CD4-positive, alpha-beta T cell treated with Interleukin-6 for 4 hours (primary cell): ENCODE measurements around the gene EIPR1.
"Not testable (repeated sequence)": the region's sequence is repeated elsewhere in the genome, so short reads cannot be mapped to it uniquely, and the experiment has no call there.

Experiments
- DNase-seq: peaks from one replicate; pipeline ENCODE4 v3.0.0-alpha.2; 2020; ENCODE audit warnings: mixed read lengths

EIPR1 gene

DNA sequence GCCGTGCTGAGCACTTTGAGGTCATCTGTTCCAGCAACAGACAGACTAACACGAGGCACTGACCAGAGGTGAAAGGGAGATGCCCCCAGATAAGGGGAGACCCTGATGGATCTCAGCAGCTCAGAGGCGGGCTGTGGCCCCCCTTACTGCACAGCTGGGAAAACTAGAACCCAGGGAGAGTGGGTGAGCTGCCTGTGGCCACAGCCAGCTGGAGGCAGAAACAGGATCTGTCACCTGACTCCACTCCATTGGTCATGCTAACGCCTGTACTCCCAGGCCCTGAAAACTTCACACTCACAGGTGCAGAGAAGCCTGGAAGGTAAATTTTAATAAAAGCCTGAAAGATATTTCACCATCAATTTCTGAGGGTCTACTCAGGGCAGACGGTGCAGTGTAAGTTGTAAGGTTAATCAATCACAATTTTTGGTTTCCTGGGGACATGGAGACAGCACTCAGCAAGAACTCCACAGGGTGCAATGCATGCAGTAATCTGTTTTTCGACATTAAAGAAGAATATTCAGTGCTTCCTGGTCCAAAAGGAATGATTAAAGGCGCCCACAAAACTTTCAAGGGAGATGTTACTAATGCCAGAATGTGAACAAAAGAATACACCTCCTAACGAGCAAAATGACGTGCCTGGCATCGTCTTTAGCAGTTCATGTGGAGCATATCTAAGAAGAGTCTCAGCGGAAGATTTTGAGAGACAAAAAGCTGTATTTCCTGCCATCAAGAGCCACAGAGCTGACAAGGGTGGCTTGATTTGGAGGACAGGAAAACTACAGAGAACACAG lies 173.4 kb downstream of the EIPR1 start:
- no peak for DNase-seq

DNA sequence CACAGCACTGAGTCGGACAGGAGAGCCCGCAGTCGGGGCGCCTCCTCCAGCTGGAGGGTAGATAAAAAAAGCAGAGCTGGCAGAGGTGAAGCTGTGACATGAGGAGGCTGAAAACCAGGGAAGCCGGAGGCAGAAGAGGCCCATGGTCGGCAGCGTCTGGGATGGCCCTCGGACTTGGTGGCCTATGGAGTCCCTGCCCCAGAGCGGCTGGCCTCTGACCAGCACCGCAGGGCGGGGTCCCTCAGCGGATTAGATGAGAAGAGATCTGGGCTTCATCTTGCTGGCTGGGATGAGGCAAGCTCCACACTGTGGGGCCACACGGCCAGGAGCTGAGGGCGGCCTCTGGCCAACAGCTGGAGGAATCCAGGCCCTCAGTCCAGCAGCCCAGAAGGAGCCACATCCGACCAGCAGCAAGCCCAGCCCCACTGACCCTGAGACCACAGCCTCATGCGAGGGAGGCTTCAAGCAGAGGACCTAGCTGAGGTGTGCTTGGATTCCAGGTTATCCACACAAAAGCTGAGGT lies 174.1 kb downstream of the EIPR1 start:
- DNase-seq, result no peak

DNA sequence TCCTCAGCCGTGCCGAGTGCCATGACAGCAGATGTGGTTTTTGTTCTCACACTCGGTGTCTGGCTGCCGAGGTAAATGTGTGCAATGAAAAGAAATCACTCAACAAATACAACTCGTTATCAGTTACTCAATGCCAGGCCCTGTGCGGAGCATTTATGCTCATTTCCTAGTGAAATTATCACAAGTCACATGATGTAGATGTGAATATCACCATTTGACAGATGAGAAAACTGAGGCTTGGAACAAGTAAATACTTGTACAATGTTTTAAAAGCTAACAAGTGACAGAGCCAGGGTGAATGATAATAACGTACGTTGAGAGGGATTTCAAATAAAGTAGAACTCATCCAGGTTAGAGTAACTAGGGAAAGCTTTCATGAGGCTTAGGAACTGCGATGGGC lies 174.7 kb downstream of the EIPR1 start:
- DNase-seq, result no peak

DNA sequence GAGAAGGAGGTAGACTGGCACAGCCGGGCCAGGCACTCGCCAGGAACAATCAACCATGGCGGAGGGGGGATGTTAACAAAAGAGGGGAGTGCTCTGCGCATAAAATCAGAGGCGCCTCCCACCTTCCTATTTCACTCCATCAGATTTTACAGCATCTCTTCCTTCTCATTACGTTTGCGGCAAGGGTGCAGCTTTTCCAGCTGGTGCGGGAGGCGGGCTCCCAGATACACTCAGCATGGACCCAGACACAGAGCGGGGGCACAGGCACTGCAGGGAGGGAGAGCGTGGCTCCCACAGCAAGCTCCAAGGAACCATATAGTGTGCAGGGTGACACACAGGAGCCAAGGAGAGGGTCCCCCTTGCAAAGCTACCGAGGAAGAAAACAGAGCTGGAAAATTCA lies 176.3 kb downstream of the EIPR1 start:
- DNase-seq, result no peak

DNA sequence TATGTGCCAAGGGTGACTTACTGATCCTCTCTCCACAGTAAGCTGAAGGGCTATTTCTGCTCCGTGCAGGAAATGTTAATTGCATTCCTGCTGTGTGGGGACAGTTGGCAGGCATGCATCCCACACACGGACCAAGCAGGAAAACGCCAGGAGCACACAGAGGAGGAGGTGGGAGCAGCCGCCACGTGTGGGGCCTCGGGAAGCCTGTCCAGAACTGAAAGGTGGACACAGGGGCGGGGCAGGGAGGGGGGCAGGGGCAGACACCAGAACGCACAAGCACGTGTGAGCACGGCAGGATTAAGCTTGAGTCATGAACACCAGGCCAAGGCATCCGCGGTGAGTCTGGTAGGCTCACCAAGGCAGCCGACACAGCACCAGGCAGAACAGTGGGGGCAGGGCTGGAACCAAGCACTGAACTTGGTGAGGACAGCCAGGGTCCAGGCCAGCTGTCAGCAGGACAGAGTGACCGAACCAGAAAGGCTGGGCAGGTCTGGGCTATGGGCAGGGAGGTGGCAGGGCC lies 177.1 kb downstream of the EIPR1 start:
- no peak for DNase-seq

DNA sequence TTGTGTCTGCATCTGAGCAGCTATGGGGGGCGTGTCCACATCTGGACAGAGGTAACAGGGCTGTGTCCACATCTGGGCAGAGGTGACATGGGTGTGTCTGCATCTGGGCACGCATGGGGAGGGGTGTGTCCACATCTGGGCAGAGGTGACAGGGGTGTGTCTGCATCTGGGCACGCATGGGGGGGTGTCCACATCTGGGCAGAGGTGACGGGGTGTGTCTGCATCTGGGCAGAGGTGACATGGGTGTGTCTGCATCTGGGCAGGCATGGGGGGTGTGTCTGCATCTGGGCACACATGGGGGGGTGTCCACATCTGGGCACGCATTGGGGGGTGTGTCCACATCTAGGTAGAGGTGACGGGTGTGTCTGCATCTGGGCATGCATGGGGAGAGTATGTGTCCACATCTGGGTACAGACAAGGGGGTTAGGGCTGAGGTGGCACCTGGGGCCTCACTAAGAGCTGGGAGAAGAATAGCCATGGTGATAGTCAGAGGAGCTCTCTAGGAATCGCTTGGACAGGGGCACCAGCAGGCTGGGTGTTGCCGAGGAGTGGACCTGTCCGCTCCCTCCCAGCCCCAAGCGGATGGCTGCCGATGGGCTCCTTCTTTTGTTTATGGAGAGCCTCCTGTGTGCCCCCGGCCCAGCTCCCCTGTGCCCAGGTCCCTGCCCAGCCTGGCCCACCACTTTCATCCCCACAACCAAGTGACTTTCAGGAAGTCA lies 177.8 kb downstream of the EIPR1 start:
- DNase-seq, result no peak

DNA sequence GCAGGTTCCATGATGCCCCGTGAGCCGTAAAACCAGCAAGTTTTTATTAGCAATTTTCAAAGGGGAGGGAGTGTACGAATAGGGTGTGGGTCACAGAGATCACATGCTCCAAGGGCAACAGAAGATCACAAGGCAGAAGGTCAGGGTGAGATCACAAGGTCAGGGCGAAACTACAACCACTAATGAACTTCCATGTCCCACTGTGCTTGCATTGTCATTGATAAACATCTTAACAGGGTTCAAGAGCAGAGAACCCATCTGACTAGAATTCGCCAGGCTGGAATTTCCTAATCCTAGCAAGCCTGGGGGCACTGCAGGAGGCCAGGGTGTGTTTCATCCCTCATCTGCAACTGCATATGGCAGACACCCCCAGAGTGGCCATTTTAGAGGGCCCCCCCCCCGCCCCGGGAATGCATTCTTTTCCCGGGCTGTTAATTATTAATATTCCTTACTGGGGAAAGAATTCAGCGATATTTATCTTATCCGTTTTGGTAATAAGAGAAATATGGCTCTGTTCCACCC lies 178.9 kb downstream of the EIPR1 start:
- not testable (repeated sequence) for DNase-seq

DNA sequence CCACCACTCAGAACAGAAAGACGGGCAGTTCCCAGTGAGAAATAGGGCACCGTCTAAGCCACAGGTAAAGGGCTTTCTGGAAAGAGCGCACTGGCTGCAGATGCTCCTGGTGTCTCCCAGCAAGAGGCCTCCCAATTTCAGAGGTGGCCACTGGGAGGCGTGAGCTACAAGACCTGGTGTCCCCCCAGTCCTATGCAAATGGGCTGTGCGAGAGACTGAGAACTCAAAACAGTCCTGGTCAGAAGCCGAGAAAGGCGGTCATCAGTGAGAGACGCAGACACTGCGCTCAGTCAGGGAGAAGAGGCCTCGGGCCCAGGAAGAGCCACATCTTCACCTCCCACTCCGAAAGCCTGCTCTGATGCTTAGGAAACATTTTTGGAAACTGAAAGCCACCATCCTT lies 179.5 kb downstream of the EIPR1 start:
- DNase-seq, result peak; percentile 40

DNA sequence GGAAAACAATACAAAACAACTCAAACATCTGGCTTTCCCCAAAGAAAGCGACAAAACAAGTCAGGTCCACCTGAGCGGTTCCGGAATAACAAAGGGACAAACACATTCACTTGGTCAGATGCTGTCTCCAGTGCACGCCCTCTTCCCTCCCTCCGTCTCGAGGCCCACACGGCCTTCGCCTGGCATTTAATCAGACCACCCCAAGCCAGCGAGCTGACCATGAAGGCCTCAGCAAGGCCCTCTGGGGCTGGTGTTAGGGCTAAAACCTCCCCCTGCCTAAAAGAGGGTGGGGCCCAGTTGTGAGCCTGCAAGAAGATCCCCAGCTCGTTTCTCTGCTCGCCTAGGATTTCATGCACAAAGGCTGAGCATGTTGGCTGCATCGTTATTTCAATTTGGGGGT lies 180.3 kb downstream of the EIPR1 start:
- DNase-seq, result no peak

DNA sequence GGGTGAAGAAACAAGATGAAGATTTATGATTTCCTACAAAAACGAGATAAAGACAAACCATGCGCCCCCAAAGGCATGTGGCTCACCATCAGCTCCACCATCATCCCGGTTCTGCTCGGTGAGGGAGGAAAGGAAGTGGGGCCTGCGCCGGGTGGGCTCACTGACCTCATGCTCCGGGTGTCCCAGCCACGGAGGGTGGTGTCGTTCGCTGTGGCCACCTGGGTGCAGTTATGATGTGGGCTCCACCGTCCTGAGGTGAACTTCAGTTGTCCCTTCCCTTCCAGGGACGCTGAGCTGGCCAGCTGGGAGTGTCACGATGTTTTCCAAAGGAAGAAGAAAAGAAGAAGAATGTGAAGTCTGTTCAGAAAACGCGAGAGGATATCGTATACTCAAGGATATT lies 180.9 kb downstream of the EIPR1 start:
- no peak for DNase-seq

DNA sequence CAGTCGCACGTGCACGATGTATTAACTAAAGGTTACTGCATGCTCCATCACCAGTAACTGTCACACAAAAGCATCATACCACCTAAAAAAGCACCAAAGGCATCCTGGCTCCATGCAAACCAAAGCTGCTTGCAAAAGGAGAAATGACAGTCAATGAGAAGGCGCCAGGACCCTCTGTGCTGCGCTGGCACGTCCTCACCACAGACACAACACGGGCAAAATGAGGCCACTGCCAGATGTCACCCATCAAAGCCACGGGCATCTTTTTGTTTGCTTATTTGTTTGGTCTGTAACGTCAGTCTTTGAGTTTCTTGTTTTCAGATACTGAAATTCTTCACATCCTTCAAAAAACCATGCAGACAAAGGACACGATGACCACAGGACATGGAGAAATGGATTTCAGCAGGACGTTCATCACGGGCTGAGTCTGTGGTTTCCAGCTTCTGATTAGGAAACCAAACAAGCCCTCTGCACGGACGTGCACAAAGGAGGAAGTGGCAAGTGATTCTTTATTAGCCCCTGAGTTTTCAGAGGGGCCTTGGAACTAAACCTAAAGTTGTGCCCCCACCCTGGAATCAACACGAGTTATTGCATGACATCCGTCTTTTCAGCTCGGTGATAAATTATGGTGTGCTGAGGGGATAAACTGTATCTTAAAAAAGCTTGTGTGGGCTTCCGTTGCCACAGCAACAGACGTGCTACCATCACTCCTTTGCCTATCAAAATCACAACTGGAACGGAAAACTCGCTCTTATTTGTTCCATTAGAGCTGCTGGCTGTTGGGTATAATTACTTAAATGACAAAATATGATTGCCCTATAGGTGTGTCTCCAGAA lies 181.8 kb downstream of the EIPR1 start:
- DNase-seq, result no peak

DNA sequence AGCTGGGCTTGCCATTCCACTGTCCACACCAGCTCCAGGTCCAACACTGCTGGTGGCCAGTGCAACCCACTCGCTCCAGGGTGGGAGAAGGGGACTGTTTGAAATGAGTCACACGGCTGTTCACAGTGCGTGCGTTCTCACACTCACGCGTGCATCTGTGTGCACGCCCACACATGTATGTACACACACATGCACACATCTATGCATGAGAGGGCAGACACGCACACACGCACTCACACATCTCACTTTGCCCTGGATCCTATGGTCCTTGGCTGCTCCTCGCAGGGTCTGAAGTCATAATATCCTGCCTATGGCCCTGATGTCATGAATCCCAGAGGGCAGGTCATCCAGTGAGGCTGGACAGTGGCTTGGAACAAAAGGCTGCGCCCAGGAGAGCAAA lies 182.8 kb downstream of the EIPR1 start:
- DNase-seq, result no peak

DNA sequence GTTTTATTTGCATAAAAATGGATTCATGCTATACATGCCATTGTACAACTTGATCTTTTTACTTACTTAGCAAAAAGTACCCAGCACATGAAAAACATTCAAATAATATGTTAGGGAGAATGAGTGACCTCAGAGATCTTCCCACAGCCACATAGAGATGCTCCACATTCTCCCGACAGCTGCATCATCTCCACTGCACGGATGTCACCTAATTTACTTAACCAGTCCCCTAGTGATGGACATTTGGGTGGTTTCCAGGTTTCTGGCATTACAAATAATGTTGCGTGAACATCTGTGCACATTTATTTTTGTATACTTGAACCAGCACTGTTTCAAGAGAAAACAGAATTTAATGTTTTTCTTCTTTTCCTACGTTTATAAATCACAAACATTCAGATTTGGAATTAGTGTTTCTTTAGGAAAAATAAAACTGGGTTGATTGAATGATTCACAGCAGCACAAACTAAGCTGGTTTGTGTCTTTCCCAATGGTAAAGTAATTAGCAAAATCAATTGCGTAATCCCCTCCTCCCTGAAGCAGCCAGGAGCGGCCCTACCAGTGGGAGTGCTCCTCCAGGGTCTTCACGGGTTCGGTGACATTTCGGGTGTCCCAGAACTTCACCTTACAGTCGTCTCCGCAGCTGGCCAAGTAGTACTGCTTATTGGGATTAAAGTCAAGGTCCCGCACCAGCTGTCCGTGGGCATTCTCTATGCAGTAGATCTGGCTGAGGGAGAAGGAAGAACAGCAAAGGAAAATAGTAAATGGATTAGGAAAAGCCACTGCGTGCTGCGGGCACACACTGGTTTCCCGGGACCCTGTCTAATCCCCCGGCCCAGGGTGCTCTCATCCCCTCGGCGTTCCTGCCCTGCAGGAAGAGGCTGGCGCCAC lies 183.9 kb downstream of the EIPR1 start:
- no peak for DNase-seq

DNA sequence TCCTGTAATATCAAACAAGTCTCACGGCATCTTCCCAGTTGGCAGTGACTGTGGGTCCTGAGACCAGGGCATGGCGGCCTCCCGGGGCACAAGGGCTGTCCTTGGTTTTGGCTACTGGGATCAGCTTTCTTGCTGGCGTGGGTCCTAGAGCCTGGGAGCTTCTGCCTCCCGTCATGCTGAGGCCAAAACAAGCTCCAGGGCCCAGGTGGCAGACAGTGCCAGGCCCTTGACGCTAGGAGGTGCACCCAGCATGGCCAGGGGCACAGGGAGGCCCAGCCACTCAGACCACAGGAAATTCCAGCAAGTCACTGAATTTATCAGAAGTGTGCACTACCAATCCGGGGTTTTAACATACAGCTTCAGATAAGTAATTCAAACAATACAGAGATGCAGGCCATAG lies 184.7 kb downstream of the EIPR1 start:
- DNase-seq, result no peak

DNA sequence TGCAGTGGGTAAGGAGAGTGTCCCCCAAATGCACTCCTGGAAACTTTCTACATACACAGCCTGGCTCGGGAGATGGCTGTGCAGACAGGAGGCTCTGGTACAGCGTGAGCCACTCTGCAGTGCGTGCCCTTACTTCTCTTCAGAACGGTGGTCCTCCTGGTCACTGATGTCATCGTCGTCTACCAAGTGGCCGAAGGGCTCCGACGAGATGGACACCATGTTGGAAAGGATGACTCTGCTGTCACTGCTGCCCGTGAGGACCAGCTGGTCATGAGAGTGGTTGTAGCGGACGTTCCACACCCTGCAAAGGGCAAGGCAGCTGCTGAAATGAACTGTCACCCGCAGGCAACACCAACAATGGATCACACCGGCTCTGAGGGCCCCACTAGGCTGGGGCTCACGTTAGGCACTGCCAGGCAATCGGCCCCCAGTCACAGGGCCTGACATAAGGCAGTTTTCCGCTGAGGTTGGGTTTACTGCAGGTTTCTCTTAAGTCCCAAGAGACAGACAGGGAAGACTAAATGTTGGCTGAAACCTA lies 185.3 kb downstream of the EIPR1 start:
- no peak for DNase-seq

DNA sequence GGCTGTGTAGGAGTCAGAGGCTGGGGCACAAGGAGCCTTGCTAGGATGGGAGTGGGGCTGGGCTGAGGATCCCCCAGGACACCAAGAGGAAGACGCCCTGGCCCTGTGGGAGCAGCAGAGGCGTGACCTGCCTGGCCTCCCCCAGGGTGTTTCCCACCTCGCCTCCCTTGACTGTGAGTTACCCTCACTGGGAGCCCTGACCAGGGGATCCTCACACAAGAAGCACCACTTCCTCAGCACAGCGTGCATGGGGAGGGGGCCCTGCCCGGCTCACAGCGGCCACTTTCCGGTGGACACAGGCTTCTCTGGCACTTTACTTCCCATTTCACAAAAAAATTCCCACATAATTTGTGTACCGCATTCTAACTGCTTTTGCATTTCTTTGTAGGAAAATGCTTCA lies 187.7 kb downstream of the EIPR1 start:
- no peak for DNase-seq

DNA sequence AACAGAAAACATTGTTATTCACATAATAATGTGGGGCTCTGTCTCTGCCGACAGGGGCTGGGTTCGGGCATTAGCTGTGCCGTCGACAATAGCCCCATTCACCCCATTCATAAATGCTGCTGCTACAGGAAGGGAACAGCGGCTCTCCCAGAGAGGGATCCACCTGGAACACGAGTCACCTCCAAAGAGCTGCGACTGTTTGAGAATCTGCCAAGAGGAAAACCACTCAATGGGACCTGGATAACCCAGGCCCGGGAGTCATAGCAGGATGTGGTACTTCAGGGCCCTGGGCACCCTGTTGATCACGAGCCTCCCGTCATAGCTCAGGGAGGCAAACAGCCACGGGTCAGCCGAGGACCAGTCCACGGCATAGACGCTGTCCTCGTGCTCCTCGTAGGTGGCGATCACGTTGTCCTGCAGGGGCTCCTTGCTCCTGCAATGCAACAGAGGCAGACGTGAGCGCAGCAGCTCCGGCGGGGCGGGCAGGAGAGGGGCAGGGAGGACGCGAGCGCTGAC lies 188.5 kb downstream of the EIPR1 start:
- DNase-seq, result no peak

DNA sequence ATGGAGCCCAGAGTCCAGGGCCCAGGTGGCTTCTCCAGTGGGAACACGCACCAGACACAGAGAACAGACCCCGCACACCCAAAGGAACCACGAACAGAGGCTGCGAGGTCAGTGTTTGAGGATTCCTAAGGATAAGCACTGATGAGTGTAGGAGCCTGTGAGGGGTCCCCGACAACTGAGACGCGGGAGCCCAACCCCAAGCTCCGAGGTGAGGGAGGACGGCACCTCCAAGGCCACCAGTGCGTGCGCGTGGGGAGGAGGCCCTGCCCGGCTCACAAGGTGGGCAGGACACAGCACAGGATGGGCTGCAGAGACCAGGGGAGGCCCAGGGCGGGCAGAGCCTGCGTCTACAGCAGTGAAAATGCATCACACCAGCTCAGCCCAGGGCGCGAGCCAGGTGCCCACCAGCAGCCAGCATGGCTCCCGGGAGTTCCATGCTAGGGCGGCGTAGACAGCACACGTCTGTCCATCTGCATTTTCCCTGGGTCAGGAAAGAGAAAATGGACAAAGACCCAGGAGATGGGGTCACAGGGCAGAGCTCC lies 189.1 kb downstream of the EIPR1 start:
- DNase-seq, result no peak

DNA sequence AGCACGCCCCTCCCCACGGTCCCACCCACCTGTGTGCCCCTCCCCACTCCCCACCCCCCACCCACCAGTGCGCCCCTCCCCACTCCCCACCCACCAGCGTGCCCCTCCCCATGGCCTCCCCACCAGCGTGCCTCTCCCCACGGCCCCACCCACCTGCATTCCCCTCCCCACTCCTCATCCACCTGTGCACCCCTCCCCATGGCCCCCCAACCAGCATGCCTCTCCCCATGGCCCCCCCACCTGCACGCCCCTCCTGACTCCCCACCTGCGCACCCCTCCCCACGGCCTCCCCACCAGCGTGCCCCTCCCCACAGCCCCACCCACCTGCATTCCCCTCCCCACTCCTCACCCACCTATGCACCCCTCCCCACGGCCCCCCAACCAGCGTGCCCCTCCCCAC lies 190.2 kb downstream of the EIPR1 start:
- no peak for DNase-seq

DNA sequence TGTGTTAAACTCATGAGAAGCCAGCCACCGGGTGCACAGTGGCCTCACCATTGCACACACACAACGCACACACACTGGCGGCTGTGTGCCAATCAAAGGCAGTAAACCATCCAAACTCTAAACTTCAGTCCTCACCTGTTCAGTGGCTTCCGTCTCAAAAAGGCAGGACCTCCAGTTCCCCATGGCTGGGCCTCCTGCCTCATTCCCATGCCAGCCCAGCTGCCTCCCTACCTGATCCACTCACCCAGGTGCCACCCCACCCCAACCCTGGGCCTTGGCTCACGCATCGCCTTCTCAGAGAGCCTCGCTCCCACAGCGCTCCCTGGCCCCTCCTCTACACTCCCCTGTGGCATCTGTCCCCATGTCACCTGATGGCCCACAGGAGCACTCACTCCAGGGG lies 190.9 kb downstream of the EIPR1 start:
- no peak for DNase-seq

DNA sequence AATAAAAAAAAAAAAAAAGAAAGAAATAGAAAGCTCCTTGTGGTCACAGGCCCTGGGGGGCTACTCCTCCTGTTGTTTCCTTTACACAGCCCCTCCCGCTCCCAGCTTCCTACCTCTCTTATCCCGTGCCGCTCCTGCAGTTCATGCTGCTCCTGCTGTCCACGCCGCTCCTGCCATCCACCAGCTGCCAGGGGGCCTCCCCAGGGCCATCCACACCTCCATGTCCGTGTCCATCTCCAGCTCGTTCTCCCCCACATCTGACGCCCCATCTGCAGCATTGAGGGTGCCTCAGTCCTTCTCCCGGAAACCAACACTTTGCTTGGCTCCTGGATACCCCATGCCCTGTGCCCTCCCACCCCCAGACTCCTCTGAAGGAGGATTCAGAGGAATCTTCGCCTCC lies 191.7 kb downstream of the EIPR1 start:
- DNase-seq, result no peak
